A549 (cell line): Measurements from ENCODE around the gene AUTS2. TPM values are rescaled to one million over a fixed set of nuclear protein-coding genes. Genes with fewer than 3 reads are reported as not detected.

ENCODE experiments used
- ATAC-seq, 2 experiments: fragments of 200-7000 bp in 1 of 2; fragments of >200 bp in 1 of 2; cut with Nextera tagmentation in 1 of 2; cut with Tn5 transposase in 1 of 2; 3 replicates each; pipeline versions ENCODE4 v1.8.0 to v1.9.1; 2018 to 2020; ENCODE audit warnings: mild to moderate bottlenecking in 1 of 2, moderate library complexity in 1 of 2
- CTCF ChIA-PET: fragments of 300-600 bp; sonication (Branson Sonifier 250); formaldehyde crosslinking; extraction: SDS; loops from one replicate; lab custom pipeline; 2021; ENCODE audit warnings: antibody characterized with exemption, inconsistent platforms; lab: Yijun Ruan, JAX
- POLR2A ChIA-PET: fragments of 350-600 bp; formaldehyde crosslinking; extraction: SDS; loops from one replicate; lab custom pipeline; 2021; ENCODE audit warnings: antibody characterized with exemption, inconsistent platforms; lab: Yijun Ruan, JAX
- DNase-seq, 2 experiments: peaks; one replicate each; pipeline versions ENCODE4 v3.0.0 to v3.0.0-alpha.2; 2011 to 2016; ENCODE audit warnings: low read depth in 1 of 2, low spot score in 1 of 2
- FAIRE-seq: peaks from 2 replicates; lab custom pipeline; 2011; peaks lifted over from hg19 to GRCh38; lab: Jason Lieb, UNC
- H3K27ac ChIP-seq, 2 experiments: fragments of >200 bp; sonication (Bioruptor Twin); formaldehyde crosslinking; 3 replicates each; pipeline ENCODE4 v1.5.1; 2016 to 2017
- H3K4me1 ChIP-seq: fragments of >200 bp; sonication (Bioruptor Twin); formaldehyde crosslinking; 3 replicates; pipeline ENCODE4 v1.6.1; 2016
- H3K4me2 ChIP-seq: fragments of >200 bp; sonication (Bioruptor Twin); formaldehyde crosslinking; 3 replicates; pipeline ENCODE4 v1.6.1; 2016
- H3K4me3 ChIP-seq: fragments of >200 bp; sonication (Bioruptor Twin); formaldehyde crosslinking; 3 replicates; pipeline ENCODE4 v1.5.1; 2016
- H3K9me3 ChIP-seq: fragments of >200 bp; sonication (Bioruptor Twin); formaldehyde crosslinking; 3 replicates; pipeline ENCODE4 v1.6.1; 2016
- CHD4 ChIP-seq: fragments of 200-600 bp; sonication (generic); IDR thresholded peaks from 2 replicates; pipeline ENCODE4 v1.6.1; 2016; ENCODE audit warnings: antibody characterized with exemption, mild to moderate bottlenecking, borderline replicate concordance
- EHF ChIP-seq: fragments of 250-450 bp; sonication (Bioruptor Pico); IDR thresholded peaks from 2 replicates; pipeline ENCODE4 v1.5.0; 2020; ENCODE audit warnings: mild to moderate bottlenecking
- EP300 ChIP-seq, 2 experiments: fragments of >200 bp; sonication (Bioruptor Twin); formaldehyde crosslinking; IDR thresholded peaks; 2 replicates in 1 of 2; 3 replicates in 1 of 2; pipeline ENCODE4 v1.6.1; 2016 to 2017
- FOSB ChIP-seq: fragments of 250-450 bp; sonication (Bioruptor Pico); IDR thresholded peaks from 2 replicates; pipeline ENCODE4 v1.5.0; 2020; ENCODE audit warnings: mild to moderate bottlenecking, moderate library complexity
- FOXS1 ChIP-seq: fragments of 250-450 bp; sonication (Bioruptor Pico); IDR thresholded peaks from 2 replicates; pipeline ENCODE4 v1.5.0; 2020; ENCODE audit warnings: mild to moderate bottlenecking, moderate library complexity
- GATA3 ChIP-seq: IDR thresholded peaks from 2 replicates; pipeline ENCODE4 v1.6.1; 2012; ENCODE audit warnings: borderline replicate concordance
- HOXB13 ChIP-seq: fragments of 250-450 bp; sonication (Bioruptor Pico); IDR thresholded peaks from 2 replicates; pipeline ENCODE4 v1.5.0; 2020; ENCODE audit warnings: low read depth, mild to moderate bottlenecking, moderate library complexity
- HOXB5 ChIP-seq: fragments of 250-450 bp; sonication (Bioruptor Pico); IDR thresholded peaks from 2 replicates; pipeline ENCODE4 v1.5.0; 2020; ENCODE audit warnings: mild to moderate bottlenecking, moderate library complexity
- JUN ChIP-seq, 2 experiments: fragments of >200 bp; sonication (Bioruptor Twin); formaldehyde crosslinking; IDR thresholded peaks; 2 replicates in 1 of 2; 3 replicates in 1 of 2; pipeline ENCODE4 v1.6.1; 2016 to 2017
- JUNB ChIP-seq: fragments of >200 bp; sonication (Bioruptor Twin); formaldehyde crosslinking; IDR thresholded peaks from 2 replicates; pipeline ENCODE4 v1.6.1; 2016
- KDM5A ChIP-seq: fragments of 200-600 bp; sonication (generic); IDR thresholded peaks from 2 replicates; pipeline ENCODE4 v1.6.1; 2016; ENCODE audit warnings: antibody characterized with exemption, mild to moderate bottlenecking
- MAFK ChIP-seq: fragments of 450-650 bp; IDR thresholded peaks from 2 replicates; pipeline ENCODE4 v1.6.1; 2014; ENCODE audit not compliant: partially characterized antibody
- MAZ ChIP-seq: fragments of 150-350 bp; IDR thresholded peaks from 2 replicates; pipeline ENCODE4 v1.6.1; 2014; ENCODE audit warnings: antibody characterized with exemption, low read depth, low read length, borderline replicate concordance
- PHF8 ChIP-seq: fragments of 200-600 bp; sonication (generic); IDR thresholded peaks from 2 replicates; pipeline ENCODE4 v1.6.1; 2016; ENCODE audit warnings: low read depth, mild to moderate bottlenecking, antibody characterized with exemption, moderate library complexity, borderline replicate concordance
- RARB ChIP-seq: fragments of 250-450 bp; sonication (Bioruptor Pico); IDR thresholded peaks from 2 replicates; pipeline ENCODE4 v1.8.0; 2021; ENCODE audit warnings: mild to moderate bottlenecking, moderate library complexity
- RCOR1 ChIP-seq: fragments of 150-350 bp; IDR thresholded peaks from 2 replicates; pipeline ENCODE4 v1.6.1; 2014; ENCODE audit warnings: antibody characterized with exemption, low read length, low read depth
- RFX5 ChIP-seq: fragments of 450-650 bp; IDR thresholded peaks from 2 replicates; pipeline ENCODE4 v1.7.1; 2014; ENCODE audit warnings: antibody characterized with exemption, mild to moderate bottlenecking, moderate library complexity
- TFCP2L1 ChIP-seq: fragments of 250-450 bp; sonication (Bioruptor Pico); IDR thresholded peaks from 2 replicates; pipeline ENCODE4 v1.5.0; 2021; ENCODE audit warnings: mild to moderate bottlenecking
- TP53 ChIP-seq: fragments of 250-450 bp; sonication (Bioruptor Pico); IDR thresholded peaks from 2 replicates; pipeline ENCODE4 v1.5.0; 2021; ENCODE audit warnings: mild to moderate bottlenecking, moderate library complexity
- ZC3H11A ChIP-seq: fragments of 450-650 bp; IDR thresholded peaks from 2 replicates; pipeline ENCODE4 v1.6.1; 2014; ENCODE audit warnings: antibody characterized with exemption, mild to moderate bottlenecking
- ZFP36 ChIP-seq: fragments of 450-650 bp; IDR thresholded peaks from 2 replicates; pipeline ENCODE4 v1.6.1; 2014; ENCODE audit warnings: borderline replicate concordance; ENCODE audit not compliant: partially characterized antibody
- WGBS: methylation state at CpG from one replicate; pipeline ENCODE4 v1.1.6; 2017; ENCODE audit errors: missing lambda C conversion rate; 5-methylcytosine and 5-hydroxymethylcytosine counted together
- polyA plus RNA-seq, 4 experiments: library from polyadenylated mRNA; depleted of rRNA in 3 of 4; stranded (reverse); fragments of >200 nt; fragmentation: RNase III in 1 of 4; extraction: RNeasy Plus Mini Kit Qiagen cat#74134 plus additional on column Dnase treatment in 1 of 4; gene quantifications; 2 replicates in 3 of 4; 3 replicates in 1 of 4; pipeline ENCODE4 v1.2.3, GENCODE V29; 2011 to 2017
- TF ChIP-seq, protein P1 (sequence below): fragments of 250-450 bp; sonication (Bioruptor Pico); IDR thresholded peaks from 2 replicates; pipeline ENCODE4 v1.5.0; 2021; ENCODE audit warnings: mild to moderate bottlenecking, moderate library complexity, borderline replicate concordance
- TF ChIP-seq, protein P2 (sequence below): fragments of 450-650 bp; IDR thresholded peaks from 2 replicates; pipeline ENCODE4 v1.6.1; 2014; ENCODE audit warnings: antibody characterized with exemption
- TF ChIP-seq, protein P3 (sequence below): fragments of 250-450 bp; sonication (Bioruptor Pico); IDR thresholded peaks from 2 replicates; pipeline ENCODE4 v1.5.0; 2020; ENCODE audit warnings: low read depth, mild to moderate bottlenecking, moderate library complexity

Gene AUTS2
- polyA plus RNA-seq, 2 of the 4 experiments (the other 2 are of a cell fraction) = 1.6 to 3.6 TPM

DNA sequence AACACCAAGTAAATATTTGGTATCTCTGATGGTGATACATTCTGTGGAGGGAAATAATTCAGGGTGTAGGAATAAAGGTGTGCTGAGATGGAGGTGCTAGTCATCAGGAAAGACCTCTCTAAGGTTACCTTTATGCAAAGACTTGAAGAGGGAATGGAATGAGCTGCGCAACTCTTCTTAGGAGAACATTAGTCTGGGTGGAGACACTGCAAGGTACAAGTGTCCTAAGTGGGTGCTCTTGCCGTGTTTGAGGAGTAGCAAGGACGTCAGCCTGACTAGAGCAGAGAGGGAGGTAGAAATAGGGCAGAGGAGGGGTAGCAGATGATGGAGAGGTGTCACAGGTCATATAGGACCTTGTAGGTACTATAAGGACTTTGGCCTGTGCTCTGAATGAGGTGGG, 148.1 kb downstream of the AUTS2 start (continued):
- TF ChIP-seq, protein P1, sequence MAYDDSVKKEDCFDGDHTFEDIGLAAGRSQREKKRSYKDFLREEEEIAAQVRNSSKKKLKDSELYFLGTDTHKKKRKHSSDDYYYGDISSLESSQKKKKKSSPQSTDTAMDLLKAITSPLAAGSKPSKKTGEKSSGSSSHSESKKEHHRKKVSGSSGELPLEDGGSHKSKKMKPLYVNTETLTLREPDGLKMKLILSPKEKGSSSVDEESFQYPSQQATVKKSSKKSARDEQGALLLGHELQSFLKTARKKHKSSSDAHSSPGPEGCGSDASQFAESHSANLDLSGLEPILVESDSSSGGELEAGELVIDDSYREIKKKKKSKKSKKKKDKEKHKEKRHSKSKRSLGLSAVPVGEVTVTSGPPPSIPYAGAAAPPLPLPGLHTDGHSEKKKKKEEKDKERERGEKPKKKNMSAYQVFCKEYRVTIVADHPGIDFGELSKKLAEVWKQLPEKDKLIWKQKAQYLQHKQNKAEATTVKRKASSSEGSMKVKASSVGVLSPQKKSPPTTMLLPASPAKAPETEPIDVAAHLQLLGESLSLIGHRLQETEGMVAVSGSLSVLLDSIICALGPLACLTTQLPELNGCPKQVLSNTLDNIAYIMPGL (CRISPR knock-in tag) = no peak
- TF ChIP-seq ZFP36 = no peak
- no peak for TF ChIP-seq TP53 (CRISPR knock-in tag)
- TF ChIP-seq JUN (IDR thresholded peaks at IDR 0.05) = no peak
- TF ChIP-seq HOXB13 (CRISPR knock-in tag) = no peak
- TF ChIP-seq GATA3 = no peak

DNA sequence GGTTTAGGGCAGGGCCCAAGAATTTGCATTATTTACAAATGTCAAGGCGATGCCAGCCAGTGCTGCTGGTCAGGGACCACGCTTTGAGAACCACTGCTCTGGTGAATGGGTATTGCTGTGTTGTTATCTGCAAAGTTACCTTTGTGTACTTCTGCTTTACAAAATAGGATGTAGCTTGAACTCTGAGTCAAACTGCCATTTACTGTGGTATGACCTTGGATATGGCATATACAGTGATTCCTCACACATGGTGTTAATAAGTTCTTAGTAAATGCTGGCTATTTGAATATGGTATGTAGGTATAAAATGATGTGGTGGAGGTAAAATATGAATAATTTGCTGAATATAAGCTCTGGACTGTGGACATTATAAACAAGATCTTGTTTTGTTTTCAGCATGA, 148.9 kb downstream of the AUTS2 start:
- H3K4me2 ChIP-seq = no peak overlapping the region
- TF ChIP-seq, protein P1 (CRISPR knock-in tag) = no peak
- no peak for TF ChIP-seq MAFK
- no peak for TF ChIP-seq MAZ
- TF ChIP-seq EP300 (IDR thresholded peaks at IDR 0.05) = no peak
- TF ChIP-seq PHF8 = no peak
- no peak for TF ChIP-seq KDM5A
- no peak for TF ChIP-seq RFX5
- no peak for TF ChIP-seq FOXS1 (CRISPR knock-in tag)
- TF ChIP-seq GATA3 = no peak
- TF ChIP-seq, protein P2, sequence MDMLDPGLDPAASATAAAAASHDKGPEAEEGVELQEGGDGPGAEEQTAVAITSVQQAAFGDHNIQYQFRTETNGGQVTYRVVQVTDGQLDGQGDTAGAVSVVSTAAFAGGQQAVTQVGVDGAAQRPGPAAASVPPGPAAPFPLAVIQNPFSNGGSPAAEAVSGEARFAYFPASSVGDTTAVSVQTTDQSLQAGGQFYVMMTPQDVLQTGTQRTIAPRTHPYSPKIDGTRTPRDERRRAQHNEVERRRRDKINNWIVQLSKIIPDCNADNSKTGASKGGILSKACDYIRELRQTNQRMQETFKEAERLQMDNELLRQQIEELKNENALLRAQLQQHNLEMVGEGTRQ = no peak
- no peak for TF ChIP-seq TFCP2L1
- TF ChIP-seq RCOR1 = no peak
- no peak for TF ChIP-seq CHD4
- TF ChIP-seq, protein P3, sequence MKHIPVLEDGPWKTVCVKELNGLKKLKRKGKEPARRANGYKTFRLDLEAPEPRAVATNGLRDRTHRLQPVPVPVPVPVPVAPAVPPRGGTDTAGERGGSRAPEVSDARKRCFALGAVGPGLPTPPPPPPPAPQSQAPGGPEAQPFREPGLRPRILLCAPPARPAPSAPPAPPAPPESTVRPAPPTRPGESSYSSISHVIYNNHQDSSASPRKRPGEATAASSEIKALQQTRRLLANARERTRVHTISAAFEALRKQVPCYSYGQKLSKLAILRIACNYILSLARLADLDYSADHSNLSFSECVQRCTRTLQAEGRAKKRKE (CRISPR knock-in tag) = no peak
- TF ChIP-seq HOXB5 = no peak
- no peak for TF ChIP-seq EHF
- no peak for TF ChIP-seq JUNB
- no peak for TF ChIP-seq FOSB (CRISPR knock-in tag)
- no peak for TF ChIP-seq RARB
- no peak for TF ChIP-seq ZC3H11A
- CTCF ChIA-PET = no interaction called here
- WGBS = 66% methylated on average over 2 of the region's 2 CpGs
- peaks cover 11% of the 10 kb centered on the region; the same call in 2 of the 3 replicates for H3K4me1 ChIP-seq
- no peak for DNase-seq
- no peak for ATAC-seq
- no peak for FAIRE-seq
- H3K4me3 ChIP-seq = no peak overlapping the region
- POLR2A ChIA-PET = no interaction called here
- no peak overlapping the region for H3K27ac ChIP-seq
- no peaks in the 10 kb centered on the region for H3K9me3 ChIP-seq
